Measurements from ENCODE around the gene ECEL1. TPM values are rescaled to one million over a fixed set of nuclear protein-coding genes. Genes with fewer than 3 reads are reported as not detected.

Gene ECEL1
- total RNA-seq, 1 donor from 2014 or later: 14.9 TPM

- Histone ChIP-seq H3K4me1 (no peaks in the 10 kb centered on the region), H3K4me3 (no peak overlapping the region), H3K9me3 (no peaks in the 10 kb centered on the region), H3K36me3 (no peaks in the 10 kb centered on the region), H3K27ac (no peak overlapping the region), H3K27me3 (no peaks in the 10 kb centered on the region)
- intact Hi-C loops (cut with DNase I): no loop called here
- no peak for DNase-seq (ENCODE audit: low spot score in 2 of 2)
- TF ChIP-seq, protein P1, sequence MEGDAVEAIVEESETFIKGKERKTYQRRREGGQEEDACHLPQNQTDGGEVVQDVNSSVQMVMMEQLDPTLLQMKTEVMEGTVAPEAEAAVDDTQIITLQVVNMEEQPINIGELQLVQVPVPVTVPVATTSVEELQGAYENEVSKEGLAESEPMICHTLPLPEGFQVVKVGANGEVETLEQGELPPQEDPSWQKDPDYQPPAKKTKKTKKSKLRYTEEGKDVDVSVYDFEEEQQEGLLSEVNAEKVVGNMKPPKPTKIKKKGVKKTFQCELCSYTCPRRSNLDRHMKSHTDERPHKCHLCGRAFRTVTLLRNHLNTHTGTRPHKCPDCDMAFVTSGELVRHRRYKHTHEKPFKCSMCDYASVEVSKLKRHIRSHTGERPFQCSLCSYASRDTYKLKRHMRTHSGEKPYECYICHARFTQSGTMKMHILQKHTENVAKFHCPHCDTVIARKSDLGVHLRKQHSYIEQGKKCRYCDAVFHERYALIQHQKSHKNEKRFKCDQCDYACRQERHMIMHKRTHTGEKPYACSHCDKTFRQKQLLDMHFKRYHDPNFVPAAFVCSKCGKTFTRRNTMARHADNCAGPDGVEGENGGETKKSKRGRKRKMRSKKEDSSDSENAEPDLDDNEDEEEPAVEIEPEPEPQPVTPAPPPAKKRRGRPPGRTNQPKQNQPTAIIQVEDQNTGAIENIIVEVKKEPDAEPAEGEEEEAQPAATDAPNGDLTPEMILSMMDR (IDR thresholded peaks at IDR 0.05): no peak
Observed at GRCh38 chr2:232494542-232494941, 6.9 kb upstream of the ECEL1 start.

GRCh38 chr2:232493701-232494474 lies 6.3 kb upstream of the ECEL1 start:
- Histone ChIP-seq H3K27me3 (no peaks in the 10 kb centered on the region), H3K4me3 (no peak overlapping the region), H3K36me3 (no peaks in the 10 kb centered on the region), H3K4me1 (no peaks in the 10 kb centered on the region), H3K9me3 (no peaks in the 10 kb centered on the region), H3K27ac (no peak overlapping the region)
- DNase-seq (ENCODE audit: low spot score in 2 of 2): no peak
- TF ChIP-seq, protein P1 (IDR thresholded peaks at IDR 0.05): no peak
- intact Hi-C loops (cut with DNase I): no loop called here

DNA sequence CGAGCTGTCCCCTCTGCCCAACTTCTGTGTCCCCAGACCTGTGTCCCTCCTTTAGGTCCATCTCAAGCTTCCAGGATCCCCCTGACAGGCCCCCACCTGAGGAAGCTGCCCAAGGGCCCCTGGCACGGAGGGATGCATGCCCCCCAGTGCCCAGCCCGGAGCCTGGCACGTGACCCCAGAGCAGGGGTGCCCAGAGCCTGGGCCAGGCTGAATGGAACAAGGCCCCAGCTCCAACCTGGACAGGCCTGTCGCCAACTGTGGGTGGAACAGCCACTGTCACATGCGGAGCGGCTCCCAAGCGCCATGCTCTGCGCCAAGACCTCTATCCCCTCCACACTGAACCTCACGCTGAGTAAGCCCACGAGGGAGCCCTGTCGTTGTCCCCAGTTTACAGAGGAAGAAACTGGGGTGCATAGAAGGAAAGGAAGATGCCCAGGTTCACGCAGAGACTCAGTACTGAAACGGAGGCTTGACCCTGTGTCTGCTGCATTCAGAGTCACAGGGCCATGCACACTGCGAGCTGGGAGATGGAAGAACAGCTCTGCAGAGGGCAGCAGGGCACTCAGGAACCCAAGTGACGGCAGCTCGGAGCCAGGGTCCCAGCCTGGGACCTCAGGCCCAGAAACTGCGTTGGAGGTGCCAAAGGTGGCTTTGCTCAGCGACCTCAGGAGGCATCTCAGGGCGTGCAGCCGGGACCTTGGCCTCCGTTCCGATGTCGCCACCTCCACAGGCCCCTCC lies 5.5 kb upstream of the ECEL1 start:
- no peak for DNase-seq (ENCODE audit: low spot score in 2 of 2)
- Histone ChIP-seq H3K27ac (no peak overlapping the region), H3K9me3 (no peaks in the 10 kb centered on the region), H3K36me3 (no peaks in the 10 kb centered on the region), H3K27me3 (no peaks in the 10 kb centered on the region), H3K4me3 (no peak overlapping the region), H3K4me1 (no peaks in the 10 kb centered on the region)
- intact Hi-C loops (cut with DNase I): no loop called here
- TF ChIP-seq, protein P1 (IDR thresholded peaks at IDR 0.05): no peak

DNA sequence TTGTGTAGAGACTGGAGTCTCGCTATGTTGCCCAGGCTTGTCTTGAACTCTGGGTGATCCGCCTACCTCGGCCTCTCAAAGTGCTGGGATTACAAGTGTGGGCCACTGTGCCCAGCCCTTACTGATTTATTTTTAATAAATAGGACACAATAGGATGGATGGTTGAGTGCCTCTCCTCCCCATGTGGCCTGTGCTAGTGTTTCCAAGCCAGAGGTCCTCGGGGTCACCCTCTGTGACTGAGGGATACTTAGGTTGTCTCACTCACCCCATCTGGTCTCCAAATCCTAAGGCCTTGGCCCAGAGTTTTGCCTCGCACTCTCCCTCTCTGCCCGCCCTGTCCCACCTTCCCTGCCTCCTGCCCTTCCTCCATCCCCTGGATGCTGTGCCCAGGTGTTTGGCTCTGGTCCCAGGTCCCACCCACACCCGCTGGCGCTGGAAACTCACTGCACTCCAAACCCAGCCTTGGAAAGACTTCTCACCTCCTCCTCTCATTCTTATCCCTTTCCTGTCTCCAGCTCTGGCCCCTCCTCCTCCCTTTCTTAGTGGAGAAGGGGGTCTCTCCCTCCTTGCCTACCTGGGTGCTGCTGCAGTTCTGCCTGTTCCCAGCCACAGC lies 4.7 kb upstream of the ECEL1 start:
- Histone ChIP-seq H3K36me3 (no peaks in the 10 kb centered on the region), H3K4me1 (no peaks in the 10 kb centered on the region), H3K9me3 (no peaks in the 10 kb centered on the region), H3K27ac (no peak overlapping the region), H3K4me3 (no peak overlapping the region), H3K27me3 (no peaks in the 10 kb centered on the region)
- no peak for DNase-seq (ENCODE audit: low spot score in 2 of 2)
- TF ChIP-seq, protein P1 (IDR thresholded peaks at IDR 0.05): no peak
- intact Hi-C loops (cut with DNase I): no loop called here

GRCh38 chr2:232491139-232491780 lies 3.6 kb upstream of the ECEL1 start:
- DNase-seq (ENCODE audit: low spot score in 2 of 2): no peak
- H3K27ac ChIP-seq: no peak overlapping the region
- TF ChIP-seq, protein P1 (IDR thresholded peaks at IDR 0.05): no peak
- no peaks in the 10 kb centered on the region for H3K36me3 ChIP-seq
- H3K27me3 ChIP-seq: no peaks in the 10 kb centered on the region
- intact Hi-C loops (cut with DNase I): no loop called here
- no peaks in the 10 kb centered on the region for H3K4me1 ChIP-seq
- no peaks in the 10 kb centered on the region for H3K9me3 ChIP-seq
- no peak overlapping the region for H3K4me3 ChIP-seq

Measured in ascending aorta (tissue), 2 donors.